Activated CD4-positive, alpha-beta T cell treated with anti-CD3 and anti-CD28 coated beads, Interleukin-2, amount 50 U/mL, for 1 hour (primary cell): ENCODE data around the gene TP53RK.

Experiments
- DNase-seq: peaks from one replicate; pipeline ENCODE4 v3.0.0-alpha.2; 2020

Gene TP53RK

GRCh38 chr20:46657137-46657536 is 32.1 kb downstream of the TP53RK start:
- no peak for DNase-seq

DNA sequence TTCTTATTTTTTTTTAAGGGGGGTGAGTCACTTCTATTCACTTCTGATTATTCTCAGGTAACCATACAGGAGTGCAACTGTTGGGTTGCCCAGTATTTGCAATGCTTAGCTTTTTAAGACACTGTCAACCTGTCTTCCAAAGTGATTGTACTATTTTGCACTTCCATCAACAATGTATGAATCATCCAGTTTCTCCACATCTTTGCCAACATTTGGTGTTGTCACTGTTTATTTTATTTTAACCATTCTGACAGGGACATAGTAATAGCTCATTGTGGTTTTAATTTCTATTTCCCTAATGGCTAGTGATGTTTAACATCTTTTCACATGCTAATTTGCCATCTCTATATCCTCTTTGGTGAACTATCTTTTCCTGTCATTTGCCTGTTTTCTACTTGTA is 36.5 kb downstream of the TP53RK start:
- no peak for DNase-seq

DNA sequence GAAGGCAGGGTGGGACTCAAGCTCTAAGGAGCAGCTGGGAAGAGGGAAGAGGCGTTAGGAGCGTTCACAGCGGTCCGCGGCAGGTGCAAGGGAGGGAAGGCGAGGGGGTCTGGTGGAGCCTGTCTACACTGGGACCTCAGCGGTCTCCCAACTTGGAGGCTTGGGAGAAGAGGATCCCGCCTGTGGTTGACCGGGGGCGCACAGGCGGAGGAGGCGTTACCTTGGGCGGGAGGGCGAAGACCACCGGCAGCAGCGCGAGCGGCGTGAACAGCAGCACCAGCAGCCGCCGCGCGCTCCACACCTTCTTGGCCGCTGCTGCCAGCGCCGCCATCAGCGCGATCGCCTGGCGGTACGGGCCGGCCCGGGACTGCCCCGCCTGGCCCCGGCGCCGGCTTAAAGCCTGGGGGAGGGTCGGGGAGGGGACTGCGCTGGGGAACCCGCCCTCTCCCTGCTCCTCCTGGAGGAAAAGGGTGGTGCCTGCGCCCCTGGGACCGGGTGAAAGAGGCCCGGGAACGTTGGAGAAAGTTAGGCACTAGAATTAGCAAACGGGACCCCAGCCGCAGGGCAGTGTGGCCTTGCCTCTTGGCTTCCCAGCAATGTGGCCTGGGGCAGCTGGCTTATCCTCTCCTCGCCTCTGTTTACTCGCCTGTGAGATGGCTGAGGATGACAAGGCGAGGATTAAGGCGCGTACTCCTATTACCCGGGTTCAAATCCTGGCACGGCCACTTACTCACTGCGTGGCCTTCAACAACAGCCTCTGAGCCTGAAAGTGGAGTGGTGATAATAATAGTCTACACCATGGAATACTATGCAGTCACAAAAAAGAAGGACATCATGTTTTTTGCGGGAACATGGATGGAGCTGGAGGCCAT is 37.9 kb downstream of the TP53RK start, which contains the start of gene SLC13A3:
Gene SLC13A3, minus strand, starts transcription at position 369 of the 872 bp plus-strand sequence. Its CDS starts 38 bp downstream, at position 331.
- no peak for DNase-seq

DNA sequence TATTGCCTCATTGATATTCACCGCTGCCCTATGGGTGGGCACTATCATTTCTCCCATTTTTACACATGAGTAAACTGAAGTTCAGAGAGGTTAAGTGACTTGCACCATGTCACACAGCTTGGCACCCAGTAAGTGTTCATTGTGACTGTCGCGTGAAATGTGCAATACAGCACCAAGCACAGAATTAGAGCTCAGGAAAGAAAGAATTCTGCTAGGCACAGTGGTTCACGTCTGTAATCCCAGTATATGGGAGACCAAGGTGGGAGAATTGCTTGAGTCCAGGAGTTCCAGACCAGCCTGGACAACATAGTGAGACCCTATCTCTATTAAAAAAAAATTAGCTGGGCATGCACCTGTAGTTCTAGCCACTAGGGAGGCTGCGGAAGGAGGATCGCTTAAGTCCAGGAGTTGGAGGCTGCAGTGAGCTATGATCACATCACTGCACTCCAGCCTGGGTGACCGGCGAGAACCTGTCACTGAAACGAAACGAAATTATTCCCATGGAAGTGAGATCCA is 38.6 kb downstream of the TP53RK start:
- DNase-seq, result no peak

DNA sequence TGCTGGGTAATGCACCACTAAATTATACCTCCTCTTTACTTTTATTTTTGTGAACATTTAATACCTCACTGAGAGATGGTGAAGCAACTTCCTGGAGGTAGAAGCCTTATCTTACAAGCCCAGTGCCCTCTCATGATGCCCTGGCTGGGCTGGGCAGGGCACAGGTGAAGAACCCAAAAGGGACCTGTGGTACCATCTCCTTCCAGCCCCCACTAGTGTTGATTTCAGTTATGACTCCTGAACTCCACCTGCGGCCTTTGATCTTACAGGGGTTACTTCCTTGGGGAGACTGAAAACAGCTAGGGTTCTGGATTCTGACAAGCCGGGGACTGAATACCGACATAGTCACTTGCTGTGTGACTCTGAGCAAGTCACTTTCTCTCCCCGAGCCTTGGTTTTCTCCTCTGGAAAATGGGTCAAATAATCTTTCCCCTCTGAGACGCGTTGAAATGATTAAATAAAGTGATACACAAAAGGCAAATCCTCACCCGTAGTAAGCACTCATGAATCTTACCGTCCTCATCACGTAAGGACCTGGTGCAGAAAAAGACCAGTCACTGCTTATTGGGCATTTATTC is 39.2 kb downstream of the TP53RK start:
- DNase-seq, result no peak

DNA sequence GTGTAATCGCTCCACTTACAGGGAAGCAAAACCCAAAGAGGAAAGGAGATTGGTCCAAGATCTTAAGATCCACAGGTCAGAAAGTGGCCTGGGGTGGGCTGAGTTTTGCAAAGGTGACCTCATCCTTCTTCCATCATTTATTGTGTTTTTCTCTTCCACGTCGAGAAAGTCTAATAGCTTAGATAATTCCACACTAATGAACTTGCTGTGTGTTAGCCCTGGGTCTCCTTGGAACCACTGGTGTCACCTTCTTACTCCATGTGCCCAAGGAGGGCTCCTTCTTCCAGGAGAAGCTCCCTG is 39.6 kb downstream of the TP53RK start:
- no peak for DNase-seq

DNA sequence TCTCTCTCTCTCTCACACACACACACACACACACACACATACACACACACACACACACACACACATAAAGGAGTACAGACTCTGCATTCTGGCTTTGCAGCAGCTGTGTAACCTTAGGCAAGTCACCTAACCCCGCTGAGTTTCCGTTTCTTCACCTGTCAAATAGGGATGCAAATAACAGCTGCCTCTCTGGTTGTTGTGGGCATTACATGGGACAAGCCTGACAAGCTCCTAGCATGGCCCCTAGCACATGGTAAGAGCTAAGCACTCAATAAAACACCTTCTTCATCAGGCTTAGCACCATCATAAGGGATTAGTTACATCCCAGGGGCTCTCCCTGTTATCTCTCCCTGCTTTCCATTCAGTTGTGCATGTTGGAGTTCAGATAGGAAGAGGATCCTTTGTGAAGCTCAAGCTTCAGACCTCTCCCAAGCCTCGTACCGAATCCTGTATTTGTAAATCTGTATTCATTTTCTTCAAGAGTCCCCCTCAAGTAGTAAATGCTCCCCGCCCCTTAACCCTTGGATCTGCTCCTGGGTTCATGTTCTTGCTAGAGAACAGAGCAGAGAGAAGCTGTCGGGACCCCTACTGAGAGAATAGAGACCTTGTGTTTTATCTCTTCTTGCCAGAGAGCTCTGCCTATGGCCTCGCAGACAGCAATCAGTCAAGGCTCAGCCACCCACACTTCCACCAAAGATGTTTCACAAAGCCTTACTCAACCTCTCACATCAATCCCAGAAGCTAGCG is 40.2 kb downstream of the TP53RK start:
- no peak for DNase-seq

- no peak for DNase-seq
These were observed 41.8 kb downstream of the TP53RK start for GRCh38 chr20:46647469-46647868.

DNA sequence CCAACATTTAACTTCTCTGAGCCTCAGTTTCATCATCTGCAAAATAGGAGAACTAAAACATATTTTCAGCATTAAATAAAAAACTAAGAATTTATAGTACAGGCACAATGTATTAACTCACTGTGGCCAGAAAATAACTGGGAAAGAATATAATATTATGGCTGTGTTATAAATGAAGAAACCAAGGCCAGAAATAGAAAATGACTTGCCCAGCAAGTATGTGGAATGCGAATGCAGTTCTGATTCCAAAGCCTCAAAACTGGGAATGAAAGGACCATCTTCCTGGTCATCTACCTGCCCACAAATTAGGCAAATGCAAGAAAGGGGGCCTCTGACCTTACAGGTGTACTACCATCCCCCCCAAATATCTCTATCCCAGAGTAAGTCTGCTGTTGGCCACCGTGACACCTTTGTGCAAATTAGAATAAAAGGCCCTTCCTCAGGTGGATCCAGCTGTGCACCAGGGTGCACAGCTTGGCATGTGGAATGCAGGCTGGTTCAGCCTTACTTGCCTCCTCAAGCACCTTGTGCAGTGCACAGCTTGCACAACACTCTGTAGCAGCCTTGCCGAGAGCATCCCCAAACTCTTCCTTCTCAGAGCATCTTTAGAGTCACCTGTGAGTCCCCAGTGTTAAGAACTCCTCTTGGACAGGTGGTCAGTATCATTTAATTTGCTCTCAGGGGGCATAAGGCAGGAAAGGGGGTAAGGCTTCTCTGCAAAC is 42.4 kb downstream of the TP53RK start:
- DNase-seq, result no peak

- DNase-seq, result no peak
These were observed 43.1 kb downstream of the TP53RK start for GRCh38 chr20:46646122-46646521.

GRCh38 chr20:46644733-46645132 is 44.5 kb downstream of the TP53RK start:
- no peak for DNase-seq

DNA sequence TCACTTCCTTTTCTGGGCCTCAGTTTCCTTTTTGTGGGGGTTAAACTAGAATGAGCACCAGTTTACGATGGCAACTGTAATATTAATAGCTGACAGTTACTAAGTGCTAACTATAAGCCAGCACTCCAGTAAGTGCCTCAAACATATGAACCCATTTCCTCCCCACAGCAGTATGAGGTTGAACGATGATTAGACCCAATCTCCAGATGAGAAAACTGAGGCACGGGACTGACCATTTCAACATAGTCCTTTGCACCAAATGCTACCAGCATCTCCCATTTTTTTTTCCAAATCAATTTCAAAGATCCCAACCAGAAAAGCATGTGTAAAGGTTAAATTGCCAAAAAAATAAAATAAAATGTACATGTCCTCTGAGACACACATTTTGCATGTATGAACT is 45.1 kb downstream of the TP53RK start:
- no peak for DNase-seq

DNA sequence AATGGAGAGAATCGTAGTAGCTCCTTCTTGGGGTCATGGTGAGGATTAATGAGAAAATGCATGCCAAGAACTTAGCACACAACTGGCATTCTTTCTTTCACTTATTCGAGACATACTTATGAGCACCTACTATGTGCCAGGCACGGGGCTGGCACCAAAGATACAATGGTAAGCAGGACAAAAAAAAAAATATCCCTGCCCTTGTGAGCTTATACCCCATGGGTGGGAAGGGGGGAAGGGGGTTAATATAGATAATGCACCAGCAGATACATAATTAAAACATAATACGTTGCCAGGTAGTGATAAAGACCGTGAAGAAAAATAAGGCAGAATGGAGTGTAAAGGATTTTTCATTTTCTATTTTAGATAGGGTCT is 46.3 kb downstream of the TP53RK start:
- no peak for DNase-seq

GRCh38 chr20:46642265-46642968 is 46.8 kb downstream of the TP53RK start:
- no peak for DNase-seq

- no peak for DNase-seq
These were observed 47.8 kb downstream of the TP53RK start for GRCh38 chr20:46641424-46641823.

DNA sequence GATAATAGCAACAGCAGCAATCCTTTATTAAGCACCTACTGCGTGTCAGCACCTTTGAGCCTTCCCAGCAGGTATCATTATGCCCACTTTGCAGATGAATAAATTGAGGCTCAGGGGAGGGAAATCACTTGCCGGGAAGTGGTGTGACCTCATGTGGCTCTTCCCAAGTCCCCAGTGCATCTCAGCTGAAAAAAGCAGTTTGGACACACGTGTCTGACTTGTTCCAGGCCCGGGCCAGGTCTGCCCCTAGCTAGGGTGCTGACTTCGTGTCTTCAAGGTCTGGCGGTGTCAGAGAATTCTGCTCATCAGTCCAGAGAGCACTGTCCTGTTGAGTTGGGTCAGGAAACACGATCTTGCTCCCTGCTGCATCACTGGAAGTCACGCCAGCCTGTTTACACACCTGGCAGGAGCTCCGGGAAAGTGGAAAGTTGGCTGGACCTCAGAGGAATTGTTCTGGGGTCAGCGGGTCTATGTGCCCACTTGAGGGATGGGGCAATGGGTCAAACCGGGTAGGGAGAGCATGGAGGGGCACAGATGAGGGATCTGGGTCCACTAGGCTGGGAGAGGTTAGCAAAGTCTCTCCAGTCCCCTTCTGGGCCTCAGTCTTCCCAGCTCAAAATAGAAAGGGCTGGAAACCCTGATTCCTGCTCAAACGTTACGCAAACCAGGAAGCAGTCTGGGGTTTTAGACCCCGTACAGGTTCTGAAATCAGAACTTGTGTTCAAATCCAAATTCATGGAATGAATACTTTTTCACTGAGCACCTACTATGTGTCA is 48.5 kb downstream of the TP53RK start:
- no peak for DNase-seq

DNA sequence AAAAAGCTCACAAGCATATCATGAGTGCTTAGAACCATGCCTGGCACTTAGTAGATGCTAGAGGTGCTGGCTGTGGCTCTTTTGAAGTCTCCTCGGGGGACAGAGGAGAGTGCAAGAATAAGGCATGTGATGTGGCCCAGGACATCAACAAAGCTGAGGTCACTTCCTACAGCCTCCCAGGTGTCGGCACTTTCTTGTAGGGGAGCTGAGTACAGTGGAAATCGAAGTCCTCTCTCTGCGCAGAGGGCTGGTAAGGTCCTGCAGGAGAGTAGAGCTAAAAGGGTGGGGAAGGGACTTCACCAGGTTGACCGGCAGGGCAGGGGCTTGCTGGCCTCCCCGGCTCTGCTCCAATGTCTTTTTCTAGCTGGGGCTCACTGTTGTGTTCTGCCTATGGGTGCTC is 49.2 kb downstream of the TP53RK start:
- no peak for DNase-seq

DNA sequence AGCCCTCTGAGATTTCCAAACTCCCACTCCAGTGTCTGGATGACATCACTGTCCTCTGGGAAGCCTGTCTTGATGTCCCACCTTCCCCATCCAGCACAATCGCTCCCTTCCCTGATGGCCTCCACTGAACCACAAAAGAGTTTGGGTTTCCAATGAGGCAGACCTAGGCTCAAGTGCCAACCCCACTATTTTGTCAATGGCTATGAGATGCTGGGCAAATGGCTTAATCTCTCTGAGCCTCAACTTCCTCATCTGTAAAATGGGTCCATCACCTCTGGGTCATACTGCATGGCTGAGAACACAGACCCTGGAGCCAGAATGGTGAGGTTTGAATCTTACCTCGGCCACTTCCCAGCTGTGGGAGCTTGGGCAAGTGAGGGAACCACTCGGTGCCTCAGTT is 49.7 kb downstream of the TP53RK start:
- DNase-seq, result no peak

DNA sequence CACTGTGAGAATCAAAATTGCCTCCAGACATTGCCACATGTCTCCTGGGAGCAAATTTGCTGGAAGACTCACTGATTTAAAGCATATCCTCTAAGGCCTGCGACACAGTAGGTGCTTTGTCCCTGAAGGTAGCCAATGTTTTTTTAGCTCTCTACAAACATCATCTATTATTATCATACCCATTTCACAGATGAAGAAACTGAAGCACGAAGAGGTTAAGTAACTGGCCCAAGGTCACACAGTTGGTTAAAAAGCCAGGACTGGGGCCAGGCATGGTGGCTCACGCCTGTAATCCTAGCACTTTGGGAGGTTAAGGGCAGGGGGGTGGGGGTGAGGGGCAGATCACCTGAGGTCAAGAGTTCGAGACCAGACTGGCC is 50.4 kb downstream of the TP53RK start:
- no peak for DNase-seq

- DNase-seq, result no peak
These were observed 50.9 kb downstream of the TP53RK start for GRCh38 chr20:46638134-46638897.
